SKM-1 treated with dmso at 0.1 percent for 144 hours (cell line): ENCODE measurements around the gene FOS.
"Not testable (repeated sequence)": the region's sequence is repeated elsewhere in the genome, so short reads cannot be mapped to it uniquely, and the experiment has no call there.

Experiments used
- DNase-seq: peaks from one replicate; lab custom pipeline; 2025; ENCODE audit not compliant: unreplicated experiment; lab: John Stamatoyannopoulos, UW

The FOS gene

DNA sequence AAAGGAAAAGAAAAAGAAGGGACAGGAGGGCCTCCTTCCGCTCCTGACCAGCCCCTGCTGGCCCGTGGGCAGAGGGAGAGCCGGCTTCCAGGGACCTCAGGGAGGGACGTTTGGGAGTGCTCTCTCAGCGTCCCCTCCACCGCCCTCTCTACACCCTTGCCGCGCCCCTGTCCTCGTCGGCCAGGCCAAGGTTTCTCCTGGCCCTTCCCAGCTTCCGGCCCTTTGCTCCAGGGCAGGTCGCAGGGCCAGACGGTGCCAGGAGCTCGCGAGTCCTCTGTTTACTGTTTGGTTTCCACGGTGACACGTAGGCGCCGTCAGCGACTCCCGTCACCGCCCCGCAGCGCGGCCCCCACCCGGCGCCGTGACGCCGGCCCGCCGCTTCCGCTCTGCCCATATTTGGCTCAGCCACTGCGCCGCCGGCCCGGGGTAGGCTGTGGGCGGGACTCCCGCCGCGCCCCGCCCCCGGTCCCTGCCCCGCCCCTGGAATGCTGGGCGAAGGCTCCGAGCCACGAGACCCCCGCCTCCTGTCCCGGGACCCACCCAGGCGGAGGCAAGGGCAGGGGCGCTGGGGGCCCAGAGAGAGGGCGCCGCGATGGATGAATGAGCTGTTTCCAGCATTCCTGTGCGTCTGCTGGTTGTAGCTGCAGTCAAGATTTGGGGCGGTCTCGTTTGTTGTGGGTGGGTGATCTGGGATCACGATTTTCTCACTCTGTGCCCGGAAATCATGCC, 15.5 kb downstream of the FOS start:
- peak; percentile 62 for DNase-seq

DNA sequence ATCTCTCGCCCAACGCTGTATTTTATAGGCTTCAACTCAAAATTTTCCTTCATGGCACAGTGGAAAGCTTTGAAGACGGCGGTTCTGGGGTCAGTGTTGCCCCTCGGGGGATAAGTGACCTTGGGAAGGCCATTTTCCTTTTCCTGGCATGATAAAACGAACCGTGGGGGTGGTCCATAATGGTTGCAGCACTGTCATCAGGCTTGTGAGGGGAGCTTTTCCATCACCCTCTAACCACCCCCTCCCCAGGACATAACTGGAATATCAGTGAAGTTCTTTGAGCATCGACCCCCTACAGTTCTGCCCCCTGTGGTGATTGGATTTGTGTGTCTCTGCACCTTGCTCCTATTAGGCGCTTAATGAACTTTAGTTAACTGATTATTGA, 16.0 kb downstream of the FOS start:
- DNase-seq = no peak

- DNase-seq = no peak
Measured at GRCh38 chr14:75295061-75295461, 16.4 kb downstream of the FOS start.

- peak; percentile 66 for DNase-seq
Measured at GRCh38 chr14:75295491-75296345, 17.1 kb downstream of the FOS start.

DNA sequence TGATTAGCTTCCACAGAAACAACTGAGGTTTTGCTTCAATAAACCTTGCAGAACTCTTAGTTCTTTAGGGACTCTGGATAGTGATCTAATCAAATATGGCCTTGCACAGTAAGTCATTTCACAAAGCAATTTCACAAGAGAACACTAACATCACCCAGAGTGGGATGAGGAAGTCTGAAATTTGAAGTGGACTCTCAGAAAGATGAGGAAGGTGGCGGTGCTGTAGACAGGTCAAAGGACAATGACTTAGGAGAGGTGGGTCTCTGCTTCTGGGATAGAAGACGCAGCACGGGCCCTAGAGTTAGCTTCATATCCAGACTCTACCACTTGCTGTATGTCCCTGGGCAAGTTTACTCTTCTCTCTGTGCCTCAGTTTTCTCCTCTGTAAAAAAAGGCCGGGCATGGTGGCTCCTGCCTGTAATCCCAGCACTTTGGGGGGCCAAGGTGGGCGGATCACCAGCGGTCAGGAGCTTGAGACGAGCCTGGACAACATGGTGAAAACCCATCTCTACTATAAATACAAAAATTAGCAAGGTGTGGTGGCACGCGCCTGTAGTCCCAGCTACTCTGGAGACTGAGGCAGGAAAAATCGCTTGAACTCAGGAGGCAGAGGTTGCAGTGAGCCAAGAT, 18.9 kb downstream of the FOS start:
- peak; percentile 80 for DNase-seq

GRCh38 chr14:75298187-75298965, 19.7 kb downstream of the FOS start:
- no peak for DNase-seq

- peak; percentile 70 for DNase-seq
Measured at GRCh38 chr14:75299059-75299458, 20.4 kb downstream of the FOS start.

DNA sequence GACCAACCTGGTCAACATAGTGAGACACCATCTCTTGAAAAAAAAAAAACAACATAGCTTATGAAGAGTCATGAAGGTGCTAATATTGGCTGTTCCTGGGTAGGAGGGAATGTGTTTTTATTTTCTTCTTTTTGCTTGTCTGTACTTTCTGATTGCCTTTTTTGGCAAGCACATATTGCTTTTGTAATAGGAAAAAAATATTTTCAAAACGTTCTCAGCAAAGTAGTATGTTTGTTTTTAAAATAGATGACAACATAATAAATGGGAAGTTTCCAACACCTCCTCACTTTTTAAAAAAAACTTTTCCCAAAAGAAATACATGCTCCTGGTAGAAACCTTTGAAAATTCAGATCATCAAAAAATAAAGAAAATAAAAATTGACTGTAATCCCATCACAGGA, 20.9 kb downstream of the FOS start:
- DNase-seq = no peak

DNA sequence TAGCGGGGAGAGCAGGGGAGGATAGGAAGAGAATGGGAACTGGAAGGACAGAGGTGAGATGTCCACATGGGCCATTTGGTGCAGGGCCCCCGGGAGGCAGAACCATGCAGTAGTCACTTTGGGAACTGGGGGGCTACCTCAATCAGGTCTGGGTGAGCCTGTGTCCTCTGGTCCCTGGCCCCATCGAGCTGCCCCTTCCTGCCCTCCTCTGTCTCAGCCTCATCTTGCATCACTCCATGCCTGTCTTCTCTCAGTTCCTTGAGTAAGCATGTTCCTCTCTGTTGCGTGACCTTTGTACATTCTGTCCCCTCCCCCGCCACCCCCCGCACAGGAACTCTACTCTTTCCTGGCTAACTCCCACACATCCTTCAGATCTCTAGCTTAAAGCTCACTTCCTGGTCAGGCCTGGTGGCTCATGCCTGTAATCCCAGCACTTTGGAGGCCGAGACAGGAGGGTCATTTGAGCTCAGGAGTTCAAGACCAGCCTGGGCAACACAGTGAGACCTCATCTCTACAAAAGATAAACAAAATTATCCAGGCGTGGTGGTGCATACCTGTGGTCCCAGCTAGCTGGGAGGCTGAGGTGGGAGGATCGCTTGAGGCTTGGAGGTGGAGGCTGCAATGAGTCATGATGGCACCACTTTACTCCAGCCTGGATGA, 23.2 kb downstream of the FOS start:
- peak; percentile 84 for DNase-seq

- peak; percentile 24 for DNase-seq
Measured at GRCh38 chr14:75303381-75303789, 24.8 kb downstream of the FOS start.

DNA sequence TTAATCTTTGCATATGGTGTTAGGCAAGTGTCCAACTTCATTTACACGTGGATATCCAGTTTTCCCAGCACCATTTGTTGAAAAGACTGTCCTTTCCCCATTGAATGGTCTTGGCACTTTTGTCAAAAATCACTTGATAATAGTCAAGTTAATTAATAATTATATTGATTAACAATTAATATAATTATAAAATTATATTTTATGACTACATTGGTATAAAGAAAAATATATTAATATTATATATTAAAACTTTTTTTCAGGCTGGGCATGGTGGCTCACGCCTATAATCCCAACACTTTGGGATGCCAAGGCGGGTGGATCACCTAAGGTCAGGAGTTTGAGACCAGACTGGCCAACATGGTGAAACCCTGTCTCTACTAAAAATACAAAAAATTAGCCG, 27.8 kb downstream of the FOS start:
- DNase-seq = not testable (repeated sequence)

- DNase-seq = no peak
Measured at GRCh38 chr14:75306927-75307699, 28.5 kb downstream of the FOS start.

- peak; percentile 35 for DNase-seq
Measured at GRCh38 chr14:75307700-75308379, 29.2 kb downstream of the FOS start.

GRCh38 chr14:75308991-75309390, 30.4 kb downstream of the FOS start:
- not testable (repeated sequence) for DNase-seq

DNA sequence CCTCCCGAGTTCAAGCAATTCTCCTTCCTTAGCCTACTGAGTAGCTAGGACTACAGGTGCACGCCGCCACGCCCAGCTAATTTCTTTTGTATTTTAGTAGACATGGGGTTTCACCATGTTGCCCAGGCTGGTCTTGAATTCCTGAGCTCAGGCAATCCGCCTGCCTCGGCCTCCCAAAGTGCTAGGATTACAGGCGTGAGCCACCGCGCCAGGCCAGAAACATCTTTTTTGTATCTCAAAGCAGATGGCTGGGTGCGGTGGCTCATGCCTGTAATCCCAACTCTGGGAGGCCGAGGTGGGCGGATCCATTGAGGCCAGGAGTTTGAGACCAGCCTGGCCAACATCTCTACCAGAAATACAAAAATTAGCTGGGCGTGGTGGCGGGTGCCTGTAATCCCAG, 30.9 kb downstream of the FOS start:
- not testable (repeated sequence) for DNase-seq

DNA sequence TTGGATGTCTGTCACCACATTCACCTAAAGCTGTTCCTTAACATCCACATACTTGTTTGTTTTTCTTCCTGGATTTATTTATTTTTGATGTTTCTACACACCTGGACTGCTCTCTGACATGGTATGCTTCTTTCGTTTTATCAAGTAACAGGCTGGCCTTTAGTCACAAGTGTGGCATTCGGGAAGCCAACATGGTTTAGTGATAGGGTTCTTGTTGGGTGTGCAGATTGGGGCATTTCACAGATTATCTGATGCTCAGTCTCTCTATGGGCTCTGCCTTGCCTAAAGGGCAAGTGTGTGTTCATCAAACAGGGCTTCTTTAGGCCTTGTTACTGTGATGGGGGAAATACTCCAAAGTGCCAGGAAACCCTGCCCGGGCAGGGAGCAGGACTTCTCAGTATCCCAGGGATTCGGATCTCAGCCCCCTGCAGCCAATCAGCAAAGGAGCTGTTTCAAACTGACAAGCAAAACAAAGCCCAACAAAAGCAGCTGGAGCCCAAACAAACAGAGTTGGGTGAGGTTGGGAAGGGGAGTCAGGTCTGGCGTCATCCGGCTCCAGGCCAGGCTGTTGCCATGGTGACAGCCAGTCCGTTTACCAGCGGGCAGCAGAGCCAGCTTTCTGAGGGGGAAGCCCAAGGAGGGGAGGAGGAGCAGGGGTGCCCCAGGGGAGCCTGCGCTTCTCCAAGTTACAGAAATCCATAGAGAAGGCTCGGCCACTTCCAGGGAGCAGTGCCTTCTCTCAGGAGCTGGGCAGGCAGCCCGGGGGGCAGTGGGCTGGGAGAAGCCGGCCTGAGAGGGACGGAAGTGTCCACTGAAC, 31.9 kb downstream of the FOS start:
- DNase-seq = no peak

DNA sequence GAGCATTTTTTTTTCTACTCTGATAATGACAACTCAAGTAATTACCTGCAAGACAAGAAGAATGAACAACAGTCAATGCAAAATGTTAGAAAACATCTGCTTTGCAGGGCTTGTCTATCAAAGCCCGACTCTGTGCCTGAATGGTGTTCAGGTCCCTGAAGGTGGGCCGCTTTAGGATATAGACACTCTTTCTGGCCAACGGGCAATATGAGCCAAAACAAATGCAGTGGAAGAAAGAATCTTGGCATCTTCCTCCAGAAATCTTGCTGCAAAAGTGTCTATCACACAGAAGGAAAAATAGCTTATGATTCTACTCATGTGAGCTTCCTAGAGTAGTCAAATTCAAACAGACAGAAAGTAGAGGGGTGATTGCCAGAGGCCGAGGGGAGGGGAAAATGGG, 32.7 kb downstream of the FOS start:
- DNase-seq = no peak

DNA sequence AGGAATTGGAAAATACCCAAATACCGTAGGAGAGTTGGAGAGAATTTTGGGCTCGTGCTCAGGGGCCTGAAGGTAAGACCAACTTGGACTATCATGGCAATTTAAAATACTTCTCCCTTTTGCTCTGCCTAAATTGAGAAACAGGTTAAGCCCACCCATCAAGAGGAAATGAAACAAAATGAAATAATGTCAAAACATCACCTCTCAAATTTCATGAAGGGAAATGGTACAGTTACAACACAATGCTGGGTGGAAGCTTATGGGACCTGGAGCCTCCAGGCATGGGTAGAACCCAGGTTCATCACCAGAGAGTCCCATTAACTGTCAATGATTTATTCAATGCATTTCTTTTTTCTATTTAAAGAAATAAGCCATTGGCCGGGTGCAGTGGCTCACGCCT, 33.7 kb downstream of the FOS start:
- DNase-seq = no peak
